GM23338 (cell line): ENCODE measurements around the gene TMX3. TPM values are rescaled to one million over a fixed set of nuclear protein-coding genes. Genes with fewer than 3 reads are reported as not detected.

Experiments
- ATAC-seq: fragments of 200-7000 bp; cut with Tn5 transposase; 3 replicates; pipeline ENCODE4 v1.9.1; 2020
- DNase-seq: peaks from one replicate; pipeline ENCODE4 v3.0.0-alpha.2; 2015; ENCODE audit warnings: low spot score
- H2AFZ ChIP-seq: fragments of 200-600 bp; sonication (generic); 2 replicates; pipeline ENCODE4 v1.8.0; 2016; ENCODE audit warnings: antibody characterized with exemption, mild to moderate bottlenecking, moderate library complexity
- H3F3A ChIP-seq: fragments of 200-600 bp; sonication (generic); replicated peaks from 2 replicates; pipeline ENCODE4 v1.8.0; 2017; ENCODE audit warnings: antibody characterized with exemption, mixed run types, low read depth
- H3K27ac ChIP-seq: fragments of 200-600 bp; sonication (generic); 2 replicates; pipeline ENCODE4 v1.6.1; 2016; ENCODE audit warnings: low read depth
- H3K27me3 ChIP-seq: fragments of 200-600 bp; sonication (generic); 2 replicates; pipeline ENCODE4 v1.8.0; 2016; ENCODE audit warnings: mild to moderate bottlenecking, mixed run types, moderate library complexity; ENCODE audit not compliant: insufficient read depth
- H3K36me3 ChIP-seq: fragments of 200-600 bp; sonication (generic); 2 replicates; pipeline ENCODE4 v1.8.0; 2016; ENCODE audit warnings: mild to moderate bottlenecking; ENCODE audit not compliant: insufficient read depth
- H3K4me1 ChIP-seq: fragments of 200-600 bp; sonication (generic); 2 replicates; pipeline ENCODE4 v1.8.0; 2016; ENCODE audit warnings: mild to moderate bottlenecking, moderate library complexity; ENCODE audit not compliant: insufficient read depth
- H3K4me2 ChIP-seq: fragments of 200-600 bp; sonication (generic); 2 replicates; pipeline ENCODE4 v1.7.1; 2017; ENCODE audit warnings: mixed run types
- H3K4me3 ChIP-seq: fragments of 200-600 bp; sonication (generic); 2 replicates; pipeline ENCODE4 v1.6.1; 2016; ENCODE audit warnings: mixed run types
- H3K79me2 ChIP-seq: fragments of 200-600 bp; sonication (generic); replicated peaks from 2 replicates; pipeline ENCODE4 v1.8.0; 2017; ENCODE audit warnings: mild to moderate bottlenecking; ENCODE audit not compliant: insufficient read depth
- H3K9me2 ChIP-seq: fragments of 200-600 bp; sonication (generic); 2 replicates; pipeline ENCODE4 v1.8.0; 2017; ENCODE audit not compliant: insufficient read depth
- H4K20me1 ChIP-seq: fragments of 200-600 bp; sonication (generic); replicated peaks from 2 replicates; pipeline ENCODE4 v1.8.0; 2017; ENCODE audit warnings: mild to moderate bottlenecking; ENCODE audit not compliant: insufficient read depth
- H3K27ac Mint-ChIP-seq: 2 replicates; pipeline ENCODE4 v1.8.0; 2020; ENCODE audit warnings: inconsistent platforms, mild to moderate bottlenecking, moderate library complexity, mixed read lengths
- H3K27me3 Mint-ChIP-seq: 3 replicates; pipeline ENCODE4 v1.8.0; 2022; ENCODE audit warnings: low read depth, mild to moderate bottlenecking, moderate library complexity, mixed read lengths, inconsistent platforms; ENCODE audit not compliant: insufficient read depth, poor library complexity
- H3K36me3 Mint-ChIP-seq: 3 replicates; pipeline ENCODE4 v1.8.0; 2021; ENCODE audit warnings: low read depth, mild to moderate bottlenecking, inconsistent platforms, moderate library complexity, mixed read lengths
- H3K4me1 Mint-ChIP-seq: 3 replicates; pipeline ENCODE4 v1.8.0; 2020; ENCODE audit warnings: mild to moderate bottlenecking, inconsistent platforms, mixed read lengths
- H3K4me3 Mint-ChIP-seq: 3 replicates; pipeline ENCODE4 v1.8.0; 2021; ENCODE audit warnings: moderate library complexity, mild to moderate bottlenecking, inconsistent platforms, mixed read lengths
- H3K9me3 Mint-ChIP-seq: 3 replicates; pipeline ENCODE4 v1.8.0; 2020; ENCODE audit warnings: moderate library complexity, mild to moderate bottlenecking, inconsistent platforms, mixed read lengths
- CREB1 ChIP-seq: fragments of 250-450 bp; sonication (Bioruptor Pico); IDR thresholded peaks from 2 replicates; pipeline ENCODE4 v1.5.0; 2020; ENCODE audit warnings: low read depth, mild to moderate bottlenecking, moderate library complexity
- EZH2 ChIP-seq: fragments of 200-600 bp; sonication (generic); IDR thresholded peaks from one replicate; pipeline ENCODE4 v1.8.0; 2017; ENCODE audit warnings: antibody characterized with exemption, mild to moderate bottlenecking, low read depth; ENCODE audit not compliant: unreplicated experiment
- EZH2phosphoT487 ChIP-seq: fragments of 200-600 bp; sonication (generic); IDR thresholded peaks from one replicate; pipeline ENCODE4 v1.8.1; 2018; ENCODE audit warnings: antibody characterized with exemption; ENCODE audit not compliant: unreplicated experiment
- JUNB ChIP-seq: IDR thresholded peaks from one replicate; pipeline ENCODE4 v1.6.1; 2016; ENCODE audit warnings: antibody characterized with exemption; ENCODE audit not compliant: unreplicated experiment
- NANOG ChIP-seq: IDR thresholded peaks from 2 replicates; pipeline ENCODE4 v1.6.1; 2016; ENCODE audit warnings: antibody characterized with exemption, borderline replicate concordance
- POLR2AphosphoS5 ChIP-seq: IDR thresholded peaks from 2 replicates; pipeline ENCODE4 v1.6.1; 2016; ENCODE audit warnings: antibody characterized with exemption, low read depth
- STAT1 ChIP-seq: IDR thresholded peaks from one replicate; pipeline ENCODE4 v1.6.1; 2016; ENCODE audit warnings: antibody characterized with exemption; ENCODE audit not compliant: unreplicated experiment
- ZNF114 ChIP-seq: fragments of 250-450 bp; sonication (Bioruptor Pico); IDR thresholded peaks from 2 replicates; pipeline ENCODE4 v1.5.0; 2020; ENCODE audit warnings: mild to moderate bottlenecking, moderate library complexity
- ZNF331 ChIP-seq: fragments of 250-450 bp; sonication (Bioruptor Pico); IDR thresholded peaks from 2 replicates; pipeline ENCODE4 v1.5.0; 2020; ENCODE audit warnings: low read depth, mild to moderate bottlenecking, moderate library complexity
- polyA plus RNA-seq: library from polyadenylated mRNA; unstranded; fragments of >200 nt; fragmentation: Nextera tagmentation; extraction: Ambion mirVana; gene quantifications from 2 replicates; pipeline ENCODE4 v1.2.1, GENCODE V29; 2016
- total RNA-seq: library from RNA; depleted of rRNA; stranded (reverse); fragments of >200 nt; shearing (Covaris generic); gene quantifications from 2 replicates; pipeline ENCODE4 v1.2.3, GENCODE V29; 2014
- TF ChIP-seq, protein P1 (sequence below): IDR thresholded peaks from one replicate; pipeline ENCODE4 v1.6.1; 2018; ENCODE audit warnings: antibody characterized with exemption; ENCODE audit not compliant: unreplicated experiment
- TF ChIP-seq, protein P2 (sequence below): fragments of 250-450 bp; sonication (Bioruptor Pico); IDR thresholded peaks from 2 replicates; pipeline ENCODE4 v1.5.0; 2020; ENCODE audit warnings: mild to moderate bottlenecking, moderate library complexity
- TF ChIP-seq, protein P3 (sequence below), 2 experiments: fragments of 200-600 bp in 1 of 2; sonication (generic) in 1 of 2; conservative IDR thresholded peaks; 2 replicates each; pipeline versions ENCODE4 v1.5.1 to v1.6.1; 2016 to 2017; ENCODE audit warnings: antibody characterized with exemption in 2 of 2, low read depth in 2 of 2, mild to moderate bottlenecking in 2 of 2, moderate library complexity in 1 of 2
- TF ChIP-seq, protein P4 (sequence below): IDR thresholded peaks from 2 replicates; pipeline ENCODE4 v1.6.1; 2016; ENCODE audit warnings: antibody characterized with exemption

TMX3 gene
- total and polyA plus RNA-seq, 2 experiments from 2014 or later: 12.4 to 40.1 TPM

DNA sequence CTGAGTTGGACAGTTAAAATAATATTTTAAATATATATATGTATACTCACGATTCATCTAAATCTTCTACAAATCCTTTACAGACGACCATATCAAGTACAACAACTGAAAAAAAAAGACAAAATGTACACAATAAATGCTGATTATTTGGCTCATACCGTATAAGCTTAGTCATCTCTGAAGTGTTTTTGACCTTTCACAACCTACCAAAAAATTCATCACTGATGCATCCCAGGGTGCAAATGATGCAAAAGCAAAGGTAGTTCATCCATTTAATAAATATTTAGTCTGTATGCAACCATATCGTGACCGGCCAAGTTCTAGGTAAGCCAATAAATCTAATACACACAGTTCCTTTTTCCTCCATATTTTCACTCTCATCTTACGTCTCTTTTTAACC, 1.1 kb downstream of the TMX3 start (continued):
- TF ChIP-seq, protein P1, sequence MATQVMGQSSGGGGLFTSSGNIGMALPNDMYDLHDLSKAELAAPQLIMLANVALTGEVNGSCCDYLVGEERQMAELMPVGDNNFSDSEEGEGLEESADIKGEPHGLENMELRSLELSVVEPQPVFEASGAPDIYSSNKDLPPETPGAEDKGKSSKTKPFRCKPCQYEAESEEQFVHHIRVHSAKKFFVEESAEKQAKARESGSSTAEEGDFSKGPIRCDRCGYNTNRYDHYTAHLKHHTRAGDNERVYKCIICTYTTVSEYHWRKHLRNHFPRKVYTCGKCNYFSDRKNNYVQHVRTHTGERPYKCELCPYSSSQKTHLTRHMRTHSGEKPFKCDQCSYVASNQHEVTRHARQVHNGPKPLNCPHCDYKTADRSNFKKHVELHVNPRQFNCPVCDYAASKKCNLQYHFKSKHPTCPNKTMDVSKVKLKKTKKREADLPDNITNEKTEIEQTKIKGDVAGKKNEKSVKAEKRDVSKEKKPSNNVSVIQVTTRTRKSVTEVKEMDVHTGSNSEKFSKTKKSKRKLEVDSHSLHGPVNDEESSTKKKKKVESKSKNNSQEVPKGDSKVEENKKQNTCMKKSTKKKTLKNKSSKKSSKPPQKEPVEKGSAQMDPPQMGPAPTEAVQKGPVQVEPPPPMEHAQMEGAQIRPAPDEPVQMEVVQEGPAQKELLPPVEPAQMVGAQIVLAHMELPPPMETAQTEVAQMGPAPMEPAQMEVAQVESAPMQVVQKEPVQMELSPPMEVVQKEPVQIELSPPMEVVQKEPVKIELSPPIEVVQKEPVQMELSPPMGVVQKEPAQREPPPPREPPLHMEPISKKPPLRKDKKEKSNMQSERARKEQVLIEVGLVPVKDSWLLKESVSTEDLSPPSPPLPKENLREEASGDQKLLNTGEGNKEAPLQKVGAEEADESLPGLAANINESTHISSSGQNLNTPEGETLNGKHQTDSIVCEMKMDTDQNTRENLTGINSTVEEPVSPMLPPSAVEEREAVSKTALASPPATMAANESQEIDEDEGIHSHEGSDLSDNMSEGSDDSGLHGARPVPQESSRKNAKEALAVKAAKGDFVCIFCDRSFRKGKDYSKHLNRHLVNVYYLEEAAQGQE: no peak
- TF ChIP-seq ZNF331 (no peak), JUNB (no peak), STAT1 (no peak), ZNF114 (CRISPR knock-in tag) (no peak)

DNA sequence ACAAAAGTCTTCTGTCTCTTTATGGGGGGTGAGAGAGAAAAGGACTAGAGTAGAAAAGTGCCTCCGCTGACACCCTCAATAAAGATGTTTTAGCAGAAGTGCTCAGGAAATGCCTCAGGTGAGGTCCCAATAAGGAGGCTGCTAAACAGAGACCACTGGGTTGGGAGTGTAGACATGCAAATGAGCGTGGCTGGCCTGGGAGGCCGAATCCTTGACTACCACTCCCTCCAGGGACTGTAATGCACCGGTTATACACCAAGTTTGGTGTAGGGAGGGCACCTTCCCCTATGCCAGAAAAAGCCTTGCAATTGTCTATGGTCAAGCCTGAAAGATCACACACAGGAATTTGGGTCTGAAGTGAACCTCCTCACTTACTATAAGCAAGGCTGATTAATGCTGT, 1.8 kb downstream of the TMX3 start:
- Histone ChIP-seq H3K79me2 (peaks cover 49% of the 10 kb centered on the region), H3K9me2 (no peaks in the 10 kb centered on the region), H3F3A (no peaks in the 10 kb centered on the region), H4K20me1 (0 out of 2 replicates have a peak, but pooled peaks cover 4% of the 10 kb centered on the region), H3K27me3 (no peaks in the 10 kb centered on the region), H2AFZ (no peak overlapping the region), H3K27ac (no peak overlapping the region), H3K4me3 (peak overlapping the region; percentile 84; the same call in 1 of the 2 replicates), H3K4me2 (peak overlapping the region; percentile 95), H3K4me1 (0 out of 2 replicates have a peak, but pooled peaks cover 7% of the 10 kb centered on the region), H3K36me3 (peaks cover 16% of the 10 kb centered on the region)
- peaks cover 11% of the 10 kb centered on the region for H3K4me1 Mint-ChIP-seq
- H3K9me3 Mint-ChIP-seq: no peaks in the 10 kb centered on the region
- DNase-seq: peak; percentile 21
- peak overlapping the region; percentile 62 for H3K4me3 Mint-ChIP-seq
- 0 out of 2 replicates have a peak overlapping the region, but pooled peaks have one; percentile 44 for H3K27ac Mint-ChIP-seq
- peaks cover 41% of the 10 kb centered on the region for H3K36me3 Mint-ChIP-seq
- H3K27me3 Mint-ChIP-seq: no peaks in the 10 kb centered on the region
- ATAC-seq: no peak
- TF ChIP-seq NANOG (no peak), EZH2phosphoT487 (no peak), JUNB (no peak), EZH2 (no peak), POLR2AphosphoS5 (no peak), CREB1 (CRISPR knock-in tag) (no peak)
- TF ChIP-seq, protein P2, sequence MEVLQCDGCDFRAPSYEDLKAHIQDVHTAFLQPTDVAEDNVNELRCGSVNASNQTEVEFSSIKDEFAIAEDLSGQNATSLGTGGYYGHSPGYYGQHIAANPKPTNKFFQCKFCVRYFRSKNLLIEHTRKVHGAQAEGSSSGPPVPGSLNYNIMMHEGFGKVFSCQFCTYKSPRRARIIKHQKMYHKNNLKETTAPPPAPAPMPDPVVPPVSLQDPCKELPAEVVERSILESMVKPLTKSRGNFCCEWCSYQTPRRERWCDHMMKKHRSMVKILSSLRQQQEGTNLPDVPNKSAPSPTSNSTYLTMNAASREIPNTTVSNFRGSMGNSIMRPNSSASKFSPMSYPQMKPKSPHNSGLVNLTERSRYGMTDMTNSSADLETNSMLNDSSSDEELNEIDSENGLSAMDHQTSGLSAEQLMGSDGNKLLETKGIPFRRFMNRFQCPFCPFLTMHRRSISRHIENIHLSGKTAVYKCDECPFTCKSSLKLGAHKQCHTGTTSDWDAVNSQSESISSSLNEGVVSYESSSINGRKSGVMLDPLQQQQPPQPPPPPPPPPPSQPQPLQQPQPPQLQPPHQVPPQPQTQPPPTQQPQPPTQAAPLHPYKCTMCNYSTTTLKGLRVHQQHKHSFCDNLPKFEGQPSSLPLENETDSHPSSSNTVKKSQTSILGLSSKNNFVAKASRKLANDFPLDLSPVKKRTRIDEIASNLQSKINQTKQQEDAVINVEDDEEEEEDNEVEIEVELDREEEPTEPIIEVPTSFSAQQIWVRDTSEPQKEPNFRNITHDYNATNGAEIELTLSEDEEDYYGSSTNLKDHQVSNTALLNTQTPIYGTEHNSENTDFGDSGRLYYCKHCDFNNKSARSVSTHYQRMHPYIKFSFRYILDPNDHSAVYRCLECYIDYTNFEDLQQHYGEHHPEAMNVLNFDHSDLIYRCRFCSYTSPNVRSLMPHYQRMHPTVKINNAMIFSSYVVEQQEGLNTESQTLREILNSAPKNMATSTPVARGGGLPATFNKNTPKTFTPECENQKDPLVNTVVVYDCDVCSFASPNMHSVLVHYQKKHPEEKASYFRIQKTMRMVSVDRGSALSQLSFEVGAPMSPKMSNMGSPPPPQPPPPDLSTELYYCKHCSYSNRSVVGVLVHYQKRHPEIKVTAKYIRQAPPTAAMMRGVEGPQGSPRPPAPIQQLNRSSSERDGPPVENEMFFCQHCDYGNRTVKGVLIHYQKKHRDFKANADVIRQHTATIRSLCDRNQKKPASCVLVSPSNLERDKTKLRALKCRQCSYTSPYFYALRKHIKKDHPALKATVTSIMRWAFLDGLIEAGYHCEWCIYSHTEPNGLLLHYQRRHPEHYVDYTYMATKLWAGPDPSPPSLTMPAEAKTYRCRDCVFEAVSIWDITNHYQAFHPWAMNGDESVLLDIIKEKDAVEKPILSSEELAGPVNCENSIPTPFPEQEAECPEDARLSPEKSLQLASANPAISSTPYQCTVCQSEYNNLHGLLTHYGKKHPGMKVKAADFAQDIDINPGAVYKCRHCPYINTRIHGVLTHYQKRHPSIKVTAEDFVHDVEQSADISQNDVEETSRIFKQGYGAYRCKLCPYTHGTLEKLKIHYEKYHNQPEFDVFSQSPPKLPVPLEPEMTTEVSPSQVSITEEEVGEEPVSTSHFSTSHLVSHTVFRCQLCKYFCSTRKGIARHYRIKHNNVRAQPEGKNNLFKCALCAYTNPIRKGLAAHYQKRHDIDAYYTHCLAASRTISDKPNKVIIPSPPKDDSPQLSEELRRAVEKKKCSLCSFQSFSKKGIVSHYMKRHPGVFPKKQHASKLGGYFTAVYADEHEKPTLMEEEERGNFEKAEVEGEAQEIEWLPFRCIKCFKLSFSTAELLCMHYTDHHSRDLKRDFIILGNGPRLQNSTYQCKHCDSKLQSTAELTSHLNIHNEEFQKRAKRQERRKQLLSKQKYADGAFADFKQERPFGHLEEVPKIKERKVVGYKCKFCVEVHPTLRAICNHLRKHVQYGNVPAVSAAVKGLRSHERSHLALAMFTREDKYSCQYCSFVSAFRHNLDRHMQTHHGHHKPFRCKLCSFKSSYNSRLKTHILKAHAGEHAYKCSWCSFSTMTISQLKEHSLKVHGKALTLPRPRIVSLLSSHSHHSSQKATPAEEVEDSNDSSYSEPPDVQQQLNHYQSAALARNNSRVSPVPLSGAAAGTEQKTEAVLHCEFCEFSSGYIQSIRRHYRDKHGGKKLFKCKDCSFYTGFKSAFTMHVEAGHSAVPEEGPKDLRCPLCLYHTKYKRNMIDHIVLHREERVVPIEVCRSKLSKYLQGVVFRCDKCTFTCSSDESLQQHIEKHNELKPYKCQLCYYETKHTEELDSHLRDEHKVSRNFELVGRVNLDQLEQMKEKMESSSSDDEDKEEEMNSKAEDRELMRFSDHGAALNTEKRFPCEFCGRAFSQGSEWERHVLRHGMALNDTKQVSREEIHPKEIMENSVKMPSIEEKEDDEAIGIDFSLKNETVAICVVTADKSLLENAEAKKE (CRISPR knock-in tag): no peak
- TF ChIP-seq, protein P3, sequence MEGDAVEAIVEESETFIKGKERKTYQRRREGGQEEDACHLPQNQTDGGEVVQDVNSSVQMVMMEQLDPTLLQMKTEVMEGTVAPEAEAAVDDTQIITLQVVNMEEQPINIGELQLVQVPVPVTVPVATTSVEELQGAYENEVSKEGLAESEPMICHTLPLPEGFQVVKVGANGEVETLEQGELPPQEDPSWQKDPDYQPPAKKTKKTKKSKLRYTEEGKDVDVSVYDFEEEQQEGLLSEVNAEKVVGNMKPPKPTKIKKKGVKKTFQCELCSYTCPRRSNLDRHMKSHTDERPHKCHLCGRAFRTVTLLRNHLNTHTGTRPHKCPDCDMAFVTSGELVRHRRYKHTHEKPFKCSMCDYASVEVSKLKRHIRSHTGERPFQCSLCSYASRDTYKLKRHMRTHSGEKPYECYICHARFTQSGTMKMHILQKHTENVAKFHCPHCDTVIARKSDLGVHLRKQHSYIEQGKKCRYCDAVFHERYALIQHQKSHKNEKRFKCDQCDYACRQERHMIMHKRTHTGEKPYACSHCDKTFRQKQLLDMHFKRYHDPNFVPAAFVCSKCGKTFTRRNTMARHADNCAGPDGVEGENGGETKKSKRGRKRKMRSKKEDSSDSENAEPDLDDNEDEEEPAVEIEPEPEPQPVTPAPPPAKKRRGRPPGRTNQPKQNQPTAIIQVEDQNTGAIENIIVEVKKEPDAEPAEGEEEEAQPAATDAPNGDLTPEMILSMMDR (conservative IDR thresholded peaks at IDR 0.05; ENCODE audit: low read depth in 2 of 2): no peak
- TF ChIP-seq, protein P4, sequence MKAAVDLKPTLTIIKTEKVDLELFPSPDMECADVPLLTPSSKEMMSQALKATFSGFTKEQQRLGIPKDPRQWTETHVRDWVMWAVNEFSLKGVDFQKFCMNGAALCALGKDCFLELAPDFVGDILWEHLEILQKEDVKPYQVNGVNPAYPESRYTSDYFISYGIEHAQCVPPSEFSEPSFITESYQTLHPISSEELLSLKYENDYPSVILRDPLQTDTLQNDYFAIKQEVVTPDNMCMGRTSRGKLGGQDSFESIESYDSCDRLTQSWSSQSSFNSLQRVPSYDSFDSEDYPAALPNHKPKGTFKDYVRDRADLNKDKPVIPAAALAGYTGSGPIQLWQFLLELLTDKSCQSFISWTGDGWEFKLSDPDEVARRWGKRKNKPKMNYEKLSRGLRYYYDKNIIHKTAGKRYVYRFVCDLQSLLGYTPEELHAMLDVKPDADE: no peak
